GM12878 (cell line): Measurements from ENCODE around the gene TYW1. TPM values are rescaled to one million over a fixed set of nuclear protein-coding genes. Genes with fewer than 3 reads are reported as not detected.
"Not testable (repeated sequence)": the region's sequence is repeated elsewhere in the genome, so short reads cannot be mapped to it uniquely, and the experiment has no call there.

Experiments
- ATAC-seq: fragments of 200-7000 bp; cut with Tn5 transposase; 3 replicates; pipeline ENCODE4 v1.9.1; 2020; ENCODE audit warnings: mild to moderate bottlenecking, moderate library complexity
- BruUV-seq: library from RNA; stranded (reverse); fragments of 400-500 nt; replicated peaks from 2 replicates; lab custom pipeline; 2021; lab: Mats Ljungman, UMichigan
- CTCF ChIA-PET: fragments of 300-600 bp; sonication (Branson Sonifier 250); formaldehyde crosslinking; extraction: SDS; loops from one replicate; lab custom pipeline; 2021; ENCODE audit warnings: inconsistent platforms; lab: Yijun Ruan, JAX
- POLR2A ChIA-PET: fragments of 350-600 bp; formaldehyde crosslinking; extraction: SDS; loops from one replicate; lab custom pipeline; 2021; ENCODE audit warnings: inconsistent platforms; lab: Charles Lee
- RAD21 ChIA-PET: fragments of 300-600 bp; sonication (Branson Sonifier 250); formaldehyde crosslinking; loops from one replicate; lab custom pipeline; 2023; ENCODE audit warnings: antibody characterized with exemption; ENCODE audit not compliant: unreplicated experiment; lab: Charles Lee
- SMC1A ChIA-PET: fragments of 300-600 bp; sonication (Branson Sonifier 250); formaldehyde crosslinking; loops from one replicate; lab custom pipeline; 2023; ENCODE audit not compliant: unreplicated experiment, uncharacterized antibody; lab: Charles Lee
- DNase-seq: peaks from one replicate; pipeline ENCODE4 v3.0.0-alpha.2; 2011; ENCODE audit warnings: low read depth, low spot score
- FAIRE-seq: peaks from 3 replicates; lab custom pipeline; 2011; peaks lifted over from hg19 to GRCh38; lab: Jason Lieb, UNC
- H2AFZ ChIP-seq: 2 replicates; pipeline ENCODE4 v1.6.0; 2011; ENCODE audit warnings: low read depth, low read length, control low read depth; ENCODE audit not compliant: control insufficient read depth
- H3K27ac ChIP-seq: 2 replicates; pipeline ENCODE4 v1.5.1; 2011; ENCODE audit warnings: control low read depth; ENCODE audit not compliant: control insufficient read depth, insufficient read depth
- H3K27me3 ChIP-seq, 2 experiments: replicated peaks in 1 of 2; 2 replicates each; pipeline versions ENCODE4 v1.6.0 to v1.6.1; 2011; ENCODE audit warnings: low read length in 1 of 2; ENCODE audit not compliant: control insufficient read depth in 2 of 2, insufficient read depth in 2 of 2
- H3K36me3 ChIP-seq, 2 experiments: 2 replicates each; pipeline ENCODE4 v1.5.1; 2011; ENCODE audit warnings: low read length in 1 of 2; ENCODE audit not compliant: control insufficient read depth in 2 of 2, insufficient read depth in 2 of 2
- H3K4me1 ChIP-seq: 2 replicates; pipeline ENCODE4 v1.6.1; 2011; ENCODE audit warnings: mild to moderate bottlenecking, low read length, moderate library complexity, mixed read lengths; ENCODE audit not compliant: control insufficient read depth, insufficient read depth
- H3K4me2 ChIP-seq: 2 replicates; pipeline ENCODE4 v1.6.0; 2011; ENCODE audit warnings: control low read depth; ENCODE audit not compliant: control insufficient read depth, insufficient read depth
- H3K4me3 ChIP-seq: fragments of 200-600 bp; sonication (generic); 2 replicates; pipeline ENCODE4 v1.5.1; 2016
- H3K79me2 ChIP-seq: 2 replicates; pipeline ENCODE4 v1.6.0; 2011; ENCODE audit warnings: low read length; ENCODE audit not compliant: control insufficient read depth, insufficient read depth
- H3K9ac ChIP-seq: 2 replicates; pipeline ENCODE4 v1.8.0; 2011; ENCODE audit warnings: low read length, control low read depth, mixed read lengths; ENCODE audit not compliant: control insufficient read depth, insufficient read depth
- H3K9me3 ChIP-seq: replicated peaks from 3 replicates; pipeline ENCODE4 v1.5.1; 2011; ENCODE audit warnings: mild to moderate bottlenecking, low read length; ENCODE audit not compliant: control insufficient read depth, insufficient read depth
- H4K20me1 ChIP-seq: 2 replicates; pipeline ENCODE4 v1.6.0; 2011; ENCODE audit not compliant: control insufficient read depth, insufficient read depth
- SRF ChIP-seq, 2 experiments: IDR thresholded peaks; 2 replicates each; pipeline ENCODE4 v1.6.1; 2011; ENCODE audit warnings: low read depth in 2 of 2, low read length in 2 of 2, mild to moderate bottlenecking in 1 of 2, moderate library complexity in 1 of 2
- WGBS: methylation state at CpG from one replicate; pipeline ENCODE4 v1.1.6; 2016; ENCODE audit warnings: low lambda C conversion rate; ENCODE audit not compliant: insufficient replicate concordance, insufficient coverage; ENCODE audit errors: missing lambda C conversion rate; 5-methylcytosine and 5-hydroxymethylcytosine counted together
- in situ Hi-C: fragments of 300-500 bp; cut with MboI; formaldehyde crosslinking; loops from 9 replicates; pipeline ENCODE4 v1.14.3; 2018; ENCODE audit warnings: mixed read lengths
- intact Hi-C: fragments of 100-400 bp; cut with micrococcal nuclease; formaldehyde crosslinking; loops from one replicate; pipeline ENCODE4 v1.14.2; 2022; ENCODE audit not compliant: unreplicated experiment
- polyA plus RNA-seq, 11 experiments: library from polyadenylated mRNA; depleted of rRNA in 4 of 11; unstranded in 6 of 11; stranded (reverse) in 5 of 11; fragments of >200 nt; fragmentation: Nextera tagmentation in 4 of 11; fragmentation: Illumina TruSeq in 1 of 11; extraction: Ambion mirVana in 4 of 11; extraction: Trizol in 1 of 11; gene quantifications; 1 replicate in 1 of 11; 2 replicates in 10 of 11; pipeline versions ENCODE4 v1.2.1 to v1.2.3, GENCODE V29; 2011 to 2016; ENCODE audit warnings: inconsistent platforms in 2 of 11, missing spikeins in 2 of 11, low read depth in 1 of 11
- total RNA-seq, 4 experiments: library from RNA; depleted of rRNA in 3 of 4; stranded (reverse); fragments of >200 nt in 3 of 4; fragmentation: Illumina TruSeq in 1 of 4; extraction: Trizol in 1 of 4; gene quantifications; 2 replicates each; pipeline versions ENCODE4 v1.2.1 to v1.2.3, GENCODE V29; 2013 to 2021

TYW1 gene
- total and polyA plus RNA-seq, 10 of the 15 experiments (the other 5 are each of a cell fraction or from before 2014, with no cell fraction given): 11.3 to 29.0 (median 18.4) TPM

- in situ Hi-C loops, H3K4me2 ChIP-seq, H3K27me3 ChIP-seq, BruUV-seq, H3K4me3 ChIP-seq, H3K9ac ChIP-seq, DNase-seq, H3K27ac ChIP-seq, RAD21 ChIA-PET, H3K4me1 ChIP-seq, H2AFZ ChIP-seq, H3K9me3 ChIP-seq, H3K36me3 ChIP-seq, CTCF ChIA-PET, intact Hi-C loops, SMC1A ChIA-PET, H4K20me1 ChIP-seq, H3K79me2 ChIP-seq: not testable (repeated sequence)
- ATAC-seq (peak; percentile 22; the same call in 1 of the 3 replicates), FAIRE-seq (peak; percentile 7)
- 0 out of 4 replicates have a peak, but pooled peaks of 1 of the 2 experiments have one; percentile 47 for TF ChIP-seq SRF (IDR thresholded peaks at IDR 0.05; ENCODE audit: low read depth in 2 of 2, low read length in 2 of 2)
- POLR2A ChIA-PET: interaction anchor here (0.6 kb wide), 1 partner anchor 10 kb away, joined by 4 read pairs; no protein-coding TSS in a partner anchor
These were observed 118.0 kb downstream of the TYW1 start for GRCh38 chr7:67114483-67115246.

- DNase-seq, H3K9me3 ChIP-seq, H3K4me2 ChIP-seq, H3K4me3 ChIP-seq, in situ Hi-C loops, H3K27ac ChIP-seq, POLR2A ChIA-PET, intact Hi-C loops, H3K79me2 ChIP-seq, H3K9ac ChIP-seq, H3K4me1 ChIP-seq, H3K27me3 ChIP-seq, H3K36me3 ChIP-seq, H4K20me1 ChIP-seq, RAD21 ChIA-PET, SMC1A ChIA-PET, H2AFZ ChIP-seq, CTCF ChIA-PET, ATAC-seq, BruUV-seq: not testable (repeated sequence)
- 98% methylated on average over 2 of the region's 2 CpGs for WGBS
- FAIRE-seq: peak; percentile 89
These were observed 123.9 kb downstream of the TYW1 start for GRCh38 chr7:67120491-67120890.

GRCh38 chr7:67128257-67128656 is 131.6 kb downstream of the TYW1 start:
- H3K36me3 ChIP-seq, DNase-seq, H2AFZ ChIP-seq, BruUV-seq, H3K4me3 ChIP-seq, CTCF ChIA-PET, H3K4me1 ChIP-seq, H4K20me1 ChIP-seq, ATAC-seq, POLR2A ChIA-PET, H3K79me2 ChIP-seq, in situ Hi-C loops, SMC1A ChIA-PET, H3K9me3 ChIP-seq, H3K27me3 ChIP-seq: not testable (repeated sequence)
- intact Hi-C loops: loop anchor here (2.0 kb wide), 1 partner anchor 175 kb away; no protein-coding TSS in a partner anchor
- FAIRE-seq: peak; percentile 7
- RAD21 ChIA-PET: interaction anchor here (0.6 kb wide), 1 partner anchor 87 kb away, joined by 3 read pairs; no protein-coding TSS in a partner anchor
- Histone ChIP-seq H3K27ac (peak overlapping the region; percentile 84), H3K4me2 (peak overlapping the region; percentile 79), H3K9ac (peak overlapping the region; percentile 67)
- 82% methylated on average over 5 of the region's 5 CpGs for WGBS
